ENCODE results near the gene SPEG. TPM values are rescaled to one million over a fixed set of nuclear protein-coding genes. Genes with fewer than 3 reads are reported as not detected.

SPEG gene
- total and polyA plus RNA-seq, 2 of the 8 experiments (the other 6 are each of a cell fraction or from before 2014, with no cell fraction given), result 19.9 to 32.0 TPM

GRCh38 chr2:219476652-219477151 is 42.1 kb downstream of the SPEG start (continued):
- no peak for TF ChIP-seq SRF (IDR thresholded peaks at IDR 0.05; ENCODE audit: low read depth, low read length)
- TF ChIP-seq FOSL1 (IDR thresholded peaks at IDR 0.05; ENCODE audit: insufficient read depth, low read depth, low read length), result no peak
- no peak; the same call in 1 of the 2 replicates for TF ChIP-seq TBP (IDR thresholded peaks at IDR 0.05; ENCODE audit: low read depth, low read length)
- TF ChIP-seq YY1 (IDR thresholded peaks at IDR 0.05; ENCODE audit: low read depth, low read length), result no peak; the same call in 1 of the 2 replicates
- TF ChIP-seq, protein P1, sequence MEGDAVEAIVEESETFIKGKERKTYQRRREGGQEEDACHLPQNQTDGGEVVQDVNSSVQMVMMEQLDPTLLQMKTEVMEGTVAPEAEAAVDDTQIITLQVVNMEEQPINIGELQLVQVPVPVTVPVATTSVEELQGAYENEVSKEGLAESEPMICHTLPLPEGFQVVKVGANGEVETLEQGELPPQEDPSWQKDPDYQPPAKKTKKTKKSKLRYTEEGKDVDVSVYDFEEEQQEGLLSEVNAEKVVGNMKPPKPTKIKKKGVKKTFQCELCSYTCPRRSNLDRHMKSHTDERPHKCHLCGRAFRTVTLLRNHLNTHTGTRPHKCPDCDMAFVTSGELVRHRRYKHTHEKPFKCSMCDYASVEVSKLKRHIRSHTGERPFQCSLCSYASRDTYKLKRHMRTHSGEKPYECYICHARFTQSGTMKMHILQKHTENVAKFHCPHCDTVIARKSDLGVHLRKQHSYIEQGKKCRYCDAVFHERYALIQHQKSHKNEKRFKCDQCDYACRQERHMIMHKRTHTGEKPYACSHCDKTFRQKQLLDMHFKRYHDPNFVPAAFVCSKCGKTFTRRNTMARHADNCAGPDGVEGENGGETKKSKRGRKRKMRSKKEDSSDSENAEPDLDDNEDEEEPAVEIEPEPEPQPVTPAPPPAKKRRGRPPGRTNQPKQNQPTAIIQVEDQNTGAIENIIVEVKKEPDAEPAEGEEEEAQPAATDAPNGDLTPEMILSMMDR (IDR thresholded peaks at IDR 0.05; ENCODE audit: control extremely low read depth in 1 of 3, insufficient read depth in 1 of 3, low read depth in 1 of 3, low read length in 3 of 3), result no peak
- TF ChIP-seq SIN3A (conservative IDR thresholded peaks at IDR 0.05 in 1 of 2, IDR thresholded peaks at IDR 0.05 in 1 of 2; ENCODE audit: low read depth in 1 of 2, low read length in 2 of 2), result no peak
- no peak for TF ChIP-seq NANOG (IDR thresholded peaks at IDR 0.05; ENCODE audit: insufficient read depth, low read depth, low read length, poor library complexity, severe bottlenecking)
- no peak for TF ChIP-seq RAD21 (IDR thresholded peaks at IDR 0.05 in 1 of 2, conservative IDR thresholded peaks at IDR 0.05 in 1 of 2; ENCODE audit: low read depth in 2 of 2, low read length in 2 of 2)
- TF ChIP-seq GABPA (IDR thresholded peaks at IDR 0.05; ENCODE audit: borderline replicate concordance, insufficient read depth, low read length), result no peak
- no peak for TF ChIP-seq HDAC2 (IDR thresholded peaks at IDR 0.05; ENCODE audit: borderline replicate concordance in 1 of 2, low read depth in 2 of 2, low read length in 2 of 2)
- TF ChIP-seq POLR2A (IDR thresholded peaks at IDR 0.05; ENCODE audit: control extremely low read depth in 1 of 2, low read depth in 2 of 2, low read length in 2 of 2), result peak in 1 of 2 experiments; percentile 61; a peak in 1 of 3 replicates
- TF ChIP-seq EGR1 (IDR thresholded peaks at IDR 0.05; ENCODE audit: borderline replicate concordance, low read depth, low read length), result peak; percentile 12; the same call in 1 of the 2 replicates
- TF ChIP-seq TAF1 (IDR thresholded peaks at IDR 0.05; ENCODE audit: low read depth, low read length), result peak; percentile 22; the same call in 1 of the 2 replicates
- peak; percentile 51; the same call in 1 of the 2 replicates for TF ChIP-seq RBBP5 (IDR thresholded peaks at IDR 0.05; ENCODE audit: borderline replicate concordance, low read depth, low read length)
- TF ChIP-seq SUZ12 (IDR thresholded peaks at IDR 0.05; ENCODE audit: low read length), result no peak
- TF ChIP-seq CTBP2 (IDR thresholded peaks at IDR 0.05; ENCODE audit: borderline replicate concordance, insufficient read depth, insufficient read length, low read length), result no peak
- TF ChIP-seq, protein P2, sequence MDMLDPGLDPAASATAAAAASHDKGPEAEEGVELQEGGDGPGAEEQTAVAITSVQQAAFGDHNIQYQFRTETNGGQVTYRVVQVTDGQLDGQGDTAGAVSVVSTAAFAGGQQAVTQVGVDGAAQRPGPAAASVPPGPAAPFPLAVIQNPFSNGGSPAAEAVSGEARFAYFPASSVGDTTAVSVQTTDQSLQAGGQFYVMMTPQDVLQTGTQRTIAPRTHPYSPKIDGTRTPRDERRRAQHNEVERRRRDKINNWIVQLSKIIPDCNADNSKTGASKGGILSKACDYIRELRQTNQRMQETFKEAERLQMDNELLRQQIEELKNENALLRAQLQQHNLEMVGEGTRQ (IDR thresholded peaks at IDR 0.05; ENCODE audit: low read length), result no peak
